GM12801 (cell line): Measurements from ENCODE around the gene TACC3.

Experiments
- TF ChIP-seq, protein P1 (sequence below): IDR thresholded peaks from one replicate; pipeline ENCODE4 v1.5.1; 2011; ENCODE audit warnings: control low read depth; ENCODE audit not compliant: insufficient read length; ENCODE audit errors: extremely low read depth

Gene TACC3

DNA sequence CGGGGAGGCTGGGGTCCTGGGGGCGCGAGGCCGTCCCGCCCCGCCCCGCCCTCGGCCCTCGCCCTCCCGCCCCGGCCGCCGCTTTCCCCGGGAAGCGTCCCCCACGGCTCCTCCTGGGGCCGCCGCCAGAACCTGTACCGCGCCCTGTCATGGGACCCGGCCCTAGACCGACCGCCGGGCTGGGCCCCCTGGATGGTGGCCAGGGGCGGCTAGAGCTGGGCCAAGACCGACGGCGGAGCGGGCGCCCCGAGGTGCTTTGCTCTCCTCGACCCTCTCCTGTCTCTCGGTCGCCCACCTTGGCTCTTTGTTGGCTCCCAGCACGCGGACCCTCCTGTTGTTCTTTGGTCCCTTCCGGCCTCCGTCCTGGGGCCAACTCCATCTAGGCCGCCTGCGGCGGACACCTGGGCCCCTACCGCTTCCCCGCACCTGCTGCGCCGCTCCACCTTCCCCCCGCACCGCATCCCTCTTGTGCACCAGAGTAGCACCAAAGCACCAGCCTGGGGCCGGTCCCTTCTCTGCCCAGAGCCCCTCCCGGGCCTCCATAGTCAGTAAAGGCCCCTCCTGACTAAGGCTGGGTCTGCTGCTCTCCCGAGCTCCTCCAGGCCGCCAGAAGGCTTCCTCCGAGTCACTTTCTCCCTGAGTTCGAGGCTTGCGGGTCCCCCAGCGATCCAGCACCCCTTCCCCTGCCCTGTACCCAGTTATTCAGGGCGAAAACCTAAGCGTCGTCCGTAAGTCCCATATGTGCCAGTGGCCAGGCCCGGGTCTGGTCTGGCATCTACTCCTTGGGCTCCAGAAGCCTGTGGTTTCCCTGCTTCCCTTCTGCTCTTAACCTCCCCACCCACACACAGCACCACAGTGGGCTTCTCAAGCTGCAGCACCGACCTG lies 587 bp downstream of the TACC3 start:
- TF ChIP-seq, protein P1, sequence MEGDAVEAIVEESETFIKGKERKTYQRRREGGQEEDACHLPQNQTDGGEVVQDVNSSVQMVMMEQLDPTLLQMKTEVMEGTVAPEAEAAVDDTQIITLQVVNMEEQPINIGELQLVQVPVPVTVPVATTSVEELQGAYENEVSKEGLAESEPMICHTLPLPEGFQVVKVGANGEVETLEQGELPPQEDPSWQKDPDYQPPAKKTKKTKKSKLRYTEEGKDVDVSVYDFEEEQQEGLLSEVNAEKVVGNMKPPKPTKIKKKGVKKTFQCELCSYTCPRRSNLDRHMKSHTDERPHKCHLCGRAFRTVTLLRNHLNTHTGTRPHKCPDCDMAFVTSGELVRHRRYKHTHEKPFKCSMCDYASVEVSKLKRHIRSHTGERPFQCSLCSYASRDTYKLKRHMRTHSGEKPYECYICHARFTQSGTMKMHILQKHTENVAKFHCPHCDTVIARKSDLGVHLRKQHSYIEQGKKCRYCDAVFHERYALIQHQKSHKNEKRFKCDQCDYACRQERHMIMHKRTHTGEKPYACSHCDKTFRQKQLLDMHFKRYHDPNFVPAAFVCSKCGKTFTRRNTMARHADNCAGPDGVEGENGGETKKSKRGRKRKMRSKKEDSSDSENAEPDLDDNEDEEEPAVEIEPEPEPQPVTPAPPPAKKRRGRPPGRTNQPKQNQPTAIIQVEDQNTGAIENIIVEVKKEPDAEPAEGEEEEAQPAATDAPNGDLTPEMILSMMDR: no peak

DNA sequence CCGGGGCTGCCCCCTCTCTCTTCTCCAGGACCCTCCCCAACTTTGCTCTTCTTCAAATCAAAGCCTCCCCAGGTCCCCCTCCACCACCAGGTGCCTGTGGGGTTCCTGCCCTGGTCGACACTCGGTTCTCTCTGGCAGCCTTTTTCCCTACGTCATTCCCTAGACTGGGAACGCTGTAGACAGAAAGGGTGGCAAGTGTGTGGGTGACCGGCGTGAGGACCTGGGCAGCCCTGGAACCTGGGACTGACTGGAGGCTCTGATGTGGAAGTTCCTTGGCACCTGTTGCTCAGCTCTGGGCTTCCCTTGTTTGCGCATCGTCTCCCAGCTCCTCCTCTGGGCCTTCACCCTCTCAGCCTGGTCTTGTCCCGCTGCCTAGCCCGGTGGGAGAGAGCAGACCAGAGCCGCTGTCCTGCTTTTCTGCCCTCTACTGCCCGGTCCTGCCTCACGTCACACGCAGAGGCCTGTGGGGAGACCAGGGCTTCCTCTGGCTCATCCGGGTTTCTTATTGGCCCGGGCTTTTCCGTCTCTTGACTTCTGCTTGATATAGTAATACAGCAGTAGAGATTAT lies 1.3 kb downstream of the TACC3 start:
- TF ChIP-seq, protein P1: no peak

DNA sequence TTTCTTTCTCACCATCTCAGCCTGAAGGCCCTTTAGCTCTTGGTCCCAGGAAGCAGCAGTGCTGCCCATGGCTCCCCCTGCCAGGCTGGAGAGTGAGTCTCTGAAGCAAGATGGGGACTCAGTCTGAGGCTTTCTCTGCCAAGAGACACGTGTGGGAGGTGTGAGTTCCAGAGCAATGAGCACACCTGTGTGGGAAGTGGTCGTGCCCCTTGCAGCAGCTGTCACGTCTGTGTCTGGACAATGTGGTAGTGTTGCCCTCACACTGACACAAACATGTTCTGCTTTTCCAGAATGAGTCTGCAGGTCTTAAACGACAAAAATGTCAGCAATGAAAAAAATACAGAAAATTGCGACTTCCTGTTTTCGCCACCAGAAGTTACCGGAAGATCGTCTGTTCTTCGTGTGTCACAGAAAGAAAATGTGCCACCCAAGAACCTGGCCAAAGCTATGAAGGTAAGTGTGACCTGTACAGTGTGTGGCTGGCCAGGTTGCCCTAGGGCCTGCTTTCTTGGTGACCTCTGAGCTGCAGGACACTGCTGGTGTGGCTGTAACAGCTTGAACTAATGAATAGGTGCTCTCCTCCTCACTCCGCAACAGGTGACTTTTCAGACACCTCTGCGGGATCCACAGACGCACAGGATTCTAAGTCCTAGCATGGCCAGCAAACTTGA lies 1.9 kb downstream of the TACC3 start:
- TF ChIP-seq, protein P1: no peak

DNA sequence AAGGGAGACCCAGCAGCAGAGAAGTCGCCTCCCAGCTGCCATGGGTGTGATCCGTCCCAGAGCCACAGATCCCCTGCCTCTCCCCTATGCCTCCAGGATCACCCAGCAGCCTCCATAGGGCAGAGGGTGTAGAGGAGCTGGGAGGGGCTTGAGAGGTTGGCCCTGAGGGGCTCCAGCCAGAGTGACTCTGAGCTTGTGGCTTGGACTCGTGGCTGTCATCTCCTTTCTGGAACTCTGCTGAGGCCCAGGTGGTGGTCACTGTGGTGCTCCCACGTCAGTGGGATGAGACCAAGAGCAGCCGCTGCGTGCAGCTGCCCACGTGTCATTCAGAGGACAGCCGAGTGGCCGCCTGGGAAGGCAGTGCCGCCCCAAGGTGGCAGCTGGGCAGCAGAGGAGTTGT lies 4.2 kb downstream of the TACC3 start:
- TF ChIP-seq, protein P1: no peak

DNA sequence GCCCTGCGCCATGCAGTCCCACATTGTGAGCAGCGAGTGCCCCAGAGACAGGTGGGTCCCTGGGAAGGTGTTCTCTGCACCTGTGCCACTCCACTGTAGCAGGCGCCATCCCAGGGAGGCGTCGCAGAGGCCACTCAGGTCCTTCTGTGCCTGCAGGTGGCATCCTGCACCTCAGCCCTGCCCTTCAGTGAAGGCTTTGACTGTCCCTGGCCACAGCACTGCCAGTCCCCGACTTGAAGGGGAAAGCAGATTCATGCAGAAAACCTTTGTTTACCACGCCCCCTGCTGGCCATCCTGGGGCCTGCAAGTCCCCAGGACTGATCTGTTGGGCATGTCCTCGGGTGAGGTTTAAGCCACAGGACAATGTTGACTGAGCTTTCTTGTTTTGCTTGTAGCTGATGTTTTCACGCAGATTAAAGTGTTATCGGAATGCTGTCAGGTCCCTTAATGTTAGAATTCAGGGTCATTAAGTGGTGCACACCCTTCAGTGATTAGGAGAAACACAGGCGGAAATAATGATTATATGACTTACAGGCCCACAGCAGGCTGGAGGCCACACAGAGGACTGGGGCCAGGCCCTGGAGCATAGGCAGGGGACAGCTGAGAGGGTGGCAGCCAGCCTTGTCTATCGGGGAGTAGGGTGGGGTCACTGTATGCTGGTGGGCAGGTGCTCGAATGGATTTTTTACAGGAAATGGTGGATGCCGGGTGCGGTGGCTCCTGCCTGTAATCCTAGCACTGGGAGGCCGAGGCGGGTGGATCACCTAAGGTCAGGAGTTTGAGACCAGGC lies 5.0 kb downstream of the TACC3 start:
- TF ChIP-seq, protein P1: peak; percentile 52

DNA sequence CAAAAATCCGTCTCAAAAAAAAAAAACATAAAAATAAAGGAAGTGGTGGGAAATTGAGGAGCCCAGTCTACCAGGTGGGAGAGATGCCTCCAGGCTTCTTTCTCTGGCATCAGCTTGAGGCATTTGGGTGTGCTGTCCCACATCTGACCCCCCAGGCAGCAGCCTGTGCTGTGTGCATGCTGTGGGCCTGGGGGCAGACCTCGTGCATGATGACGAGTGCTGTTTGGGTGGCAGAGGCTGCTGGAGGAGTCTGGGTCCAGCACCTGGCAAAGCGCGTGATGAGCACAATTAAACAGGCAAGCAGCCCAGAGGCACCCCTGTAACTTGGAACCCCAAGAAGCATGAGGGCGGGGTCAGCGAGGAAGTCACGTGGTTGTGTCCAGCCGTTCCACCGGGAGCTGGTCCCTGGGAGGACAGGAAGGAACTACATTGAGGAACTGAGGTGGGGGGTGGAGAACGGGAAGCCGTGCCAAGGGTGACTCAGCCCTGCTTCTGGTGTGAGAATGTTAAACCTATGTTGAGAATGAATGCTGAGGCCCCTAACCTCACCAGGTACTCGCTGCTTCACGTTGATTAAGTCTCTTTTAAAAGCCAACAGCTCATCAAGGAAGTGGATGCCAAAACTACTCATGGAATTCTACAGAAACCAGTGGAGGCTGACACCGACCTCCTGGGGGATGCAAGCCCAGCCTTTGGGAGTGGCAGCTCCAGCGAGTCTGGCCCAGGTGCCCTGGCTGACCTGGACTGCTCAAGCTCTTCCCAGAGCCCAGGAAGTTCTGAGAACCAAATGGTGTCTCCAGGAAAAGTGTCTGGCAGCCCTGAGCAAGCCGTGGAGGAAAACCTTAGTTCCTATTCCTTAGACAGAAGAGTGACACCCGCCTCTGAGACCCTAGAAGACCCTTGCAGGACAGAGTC lies 6.1 kb downstream of the TACC3 start:
- TF ChIP-seq, protein P1: no peak
